Neural progenitor cell (in vitro differentiated cells): ENCODE results near the gene MBP. TPM values are rescaled to one million over a fixed set of nuclear protein-coding genes. Genes with fewer than 3 reads are reported as not detected.

Experiments used
- DNase-seq: peaks from one replicate; pipeline ENCODE4 v3.0.0-alpha.2; 2016; ENCODE audit warnings: low spot score
- H2AFZ ChIP-seq: fragments of 200-600 bp; sonication (generic); replicated peaks from 2 replicates; pipeline ENCODE4 v1.6.1; 2016; ENCODE audit warnings: antibody characterized with exemption
- H3F3A ChIP-seq: fragments of 200-600 bp; sonication (generic); 2 replicates; pipeline ENCODE4 v1.6.1; 2016; ENCODE audit warnings: antibody characterized with exemption, low read depth
- H3K27ac ChIP-seq: fragments of 200-600 bp; sonication (generic); 2 replicates; pipeline ENCODE4 v1.5.1; 2016; ENCODE audit warnings: mild to moderate bottlenecking
- H3K27me3 ChIP-seq: fragments of 200-600 bp; sonication (generic); 2 replicates; pipeline ENCODE4 v1.6.1; 2016; ENCODE audit warnings: mild to moderate bottlenecking, moderate library complexity
- H3K36me3 ChIP-seq: fragments of 200-600 bp; sonication (generic); 2 replicates; pipeline ENCODE4 v1.5.1; 2016
- H3K4me1 ChIP-seq: fragments of 200-600 bp; sonication (generic); 2 replicates; pipeline ENCODE4 v1.6.1; 2016; ENCODE audit warnings: mixed run types
- H3K4me2 ChIP-seq: fragments of 200-600 bp; sonication (generic); 2 replicates; pipeline ENCODE4 v1.6.1; 2016
- H3K4me3 ChIP-seq: fragments of 200-600 bp; sonication (generic); 2 replicates; pipeline ENCODE4 v1.5.1; 2016
- H3K79me2 ChIP-seq: fragments of 200-600 bp; sonication (generic); 2 replicates; pipeline ENCODE4 v1.6.1; 2016; ENCODE audit warnings: low read depth
- H3K9ac ChIP-seq: fragments of 200-600 bp; sonication (generic); 2 replicates; pipeline ENCODE4 v1.6.1; 2016
- H3K9me3 ChIP-seq: fragments of 200-600 bp; sonication (generic); 2 replicates; pipeline ENCODE4 v1.5.1; 2016; ENCODE audit warnings: low read depth
- H4K20me1 ChIP-seq: fragments of 200-600 bp; sonication (generic); 2 replicates; pipeline ENCODE4 v1.6.1; 2016; ENCODE audit warnings: low read depth
- H3K27ac Mint-ChIP-seq: 3 replicates; pipeline ENCODE4 v1.8.0; 2021; ENCODE audit warnings: mixed read lengths
- H3K27me3 Mint-ChIP-seq: 2 replicates; pipeline ENCODE4 v1.8.0; 2022; ENCODE audit warnings: low read depth, mild to moderate bottlenecking, inconsistent platforms, moderate library complexity, mixed read lengths; ENCODE audit not compliant: insufficient read depth
- H3K36me3 Mint-ChIP-seq: 3 replicates; pipeline ENCODE4 v1.8.0; 2021; ENCODE audit warnings: mixed read lengths
- H3K4me1 Mint-ChIP-seq: 3 replicates; pipeline ENCODE4 v1.8.0; 2021; ENCODE audit warnings: mixed read lengths
- H3K4me3 Mint-ChIP-seq: 3 replicates; pipeline ENCODE4 v1.8.0; 2021; ENCODE audit warnings: mild to moderate bottlenecking, moderate library complexity, mixed read lengths
- H3K9me3 Mint-ChIP-seq: 3 replicates; pipeline ENCODE4 v1.8.0; 2020; ENCODE audit warnings: mixed read lengths
- EZH2 ChIP-seq: fragments of 200-600 bp; sonication (generic); IDR thresholded peaks from 2 replicates; pipeline ENCODE4 v1.6.1; 2017; ENCODE audit warnings: antibody characterized with exemption, mild to moderate bottlenecking, moderate library complexity
- EZH2phosphoT487 ChIP-seq: fragments of 200-600 bp; sonication (generic); IDR thresholded peaks from 2 replicates; pipeline ENCODE4 v1.6.1; 2017; ENCODE audit warnings: antibody characterized with exemption
- total RNA-seq: library from RNA; depleted of rRNA; stranded (reverse); fragments of >200 nt; gene quantifications from 2 replicates; pipeline ENCODE4 v1.2.3, GENCODE V29; 2015; ENCODE audit warnings: low replicate concordance
- TF ChIP-seq, protein P1 (sequence below): fragments of 200-600 bp; sonication (generic); IDR thresholded peaks from 2 replicates; pipeline ENCODE4 v1.5.1; 2017; ENCODE audit warnings: antibody characterized with exemption, mild to moderate bottlenecking

Gene MBP
- total RNA-seq, 1 donor from 2014 or later: 0.64 TPM

DNA sequence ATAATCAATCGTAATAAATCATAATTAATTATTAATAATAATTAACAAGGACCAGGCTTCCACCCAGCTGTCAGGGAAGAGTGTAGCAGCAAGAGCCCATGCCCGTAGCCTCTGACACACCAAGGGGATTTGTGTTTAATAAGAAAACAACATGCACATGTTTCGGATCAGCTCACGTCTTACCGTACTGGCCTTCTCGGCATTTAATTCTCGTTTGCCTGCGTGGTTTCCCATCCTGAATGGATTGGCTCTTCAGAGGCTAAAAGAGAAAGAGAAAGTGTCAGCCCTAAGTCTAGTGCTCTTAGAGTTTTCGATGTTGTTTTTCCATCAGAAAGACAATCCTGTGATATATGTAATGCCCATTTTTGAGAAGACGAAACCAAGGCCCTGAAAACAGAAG is 27.6 kb downstream of the MBP start:
- Histone ChIP-seq H3K36me3 (no peaks in the 10 kb centered on the region), H3K27ac (no peak overlapping the region), H3K4me2 (no peak overlapping the region), H3F3A (peaks cover 4% of the 10 kb centered on the region), H3K9me3 (no peaks in the 10 kb centered on the region), H4K20me1 (no peaks in the 10 kb centered on the region), H3K79me2 (no peaks in the 10 kb centered on the region), H3K4me1 (peaks cover 11% of the 10 kb centered on the region), H3K27me3 (no peaks in the 10 kb centered on the region), H3K9ac (no peak overlapping the region), H3K4me3 (no peak overlapping the region), H2AFZ (no peak overlapping the region)
- Mint-ChIP-seq H3K27ac (no peak overlapping the region), H3K4me1 (peaks cover 39% of the 10 kb centered on the region), H3K4me3 (no peak overlapping the region), H3K9me3 (no peaks in the 10 kb centered on the region), H3K27me3 (no peaks in the 10 kb centered on the region), H3K36me3 (no peaks in the 10 kb centered on the region)
- TF ChIP-seq EZH2: no peak
- TF ChIP-seq, protein P1, sequence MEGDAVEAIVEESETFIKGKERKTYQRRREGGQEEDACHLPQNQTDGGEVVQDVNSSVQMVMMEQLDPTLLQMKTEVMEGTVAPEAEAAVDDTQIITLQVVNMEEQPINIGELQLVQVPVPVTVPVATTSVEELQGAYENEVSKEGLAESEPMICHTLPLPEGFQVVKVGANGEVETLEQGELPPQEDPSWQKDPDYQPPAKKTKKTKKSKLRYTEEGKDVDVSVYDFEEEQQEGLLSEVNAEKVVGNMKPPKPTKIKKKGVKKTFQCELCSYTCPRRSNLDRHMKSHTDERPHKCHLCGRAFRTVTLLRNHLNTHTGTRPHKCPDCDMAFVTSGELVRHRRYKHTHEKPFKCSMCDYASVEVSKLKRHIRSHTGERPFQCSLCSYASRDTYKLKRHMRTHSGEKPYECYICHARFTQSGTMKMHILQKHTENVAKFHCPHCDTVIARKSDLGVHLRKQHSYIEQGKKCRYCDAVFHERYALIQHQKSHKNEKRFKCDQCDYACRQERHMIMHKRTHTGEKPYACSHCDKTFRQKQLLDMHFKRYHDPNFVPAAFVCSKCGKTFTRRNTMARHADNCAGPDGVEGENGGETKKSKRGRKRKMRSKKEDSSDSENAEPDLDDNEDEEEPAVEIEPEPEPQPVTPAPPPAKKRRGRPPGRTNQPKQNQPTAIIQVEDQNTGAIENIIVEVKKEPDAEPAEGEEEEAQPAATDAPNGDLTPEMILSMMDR: no peak
- no peak for TF ChIP-seq EZH2phosphoT487
- DNase-seq: no peak

DNA sequence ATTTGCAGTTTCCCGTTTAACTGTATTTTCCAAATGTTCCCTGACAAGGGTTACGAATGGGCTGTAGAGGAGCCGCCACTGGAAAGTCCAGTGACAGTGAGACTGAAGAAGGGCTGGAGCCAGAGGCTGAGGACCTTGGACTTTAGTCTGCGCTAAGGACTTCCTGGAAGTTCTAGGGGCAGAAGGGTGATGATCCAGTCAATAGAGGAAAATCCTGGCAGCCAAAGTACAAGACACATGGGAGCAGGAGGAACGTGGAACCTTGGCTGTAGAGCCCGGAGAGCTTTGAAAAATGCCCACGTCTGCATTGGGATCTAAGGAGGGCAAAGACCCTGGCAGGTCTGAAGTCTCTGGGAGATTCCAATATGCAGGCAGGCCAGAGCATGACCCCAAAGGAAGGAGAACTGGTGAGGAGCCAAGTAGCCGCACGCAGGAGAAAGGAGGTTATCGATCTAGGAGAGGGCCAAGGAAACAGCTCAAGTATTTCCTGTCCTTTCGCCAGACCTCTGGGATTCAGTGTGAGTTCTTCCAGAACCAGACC is 28.5 kb downstream of the MBP start:
- Histone ChIP-seq H3K4me2 (no peak overlapping the region), H2AFZ (no peak overlapping the region), H3K9me3 (no peaks in the 10 kb centered on the region), H3K9ac (no peak overlapping the region), H3K79me2 (no peaks in the 10 kb centered on the region), H3K36me3 (no peaks in the 10 kb centered on the region), H3K27ac (no peak overlapping the region), H3K4me1 (peaks cover 11% of the 10 kb centered on the region), H3F3A (peaks cover 4% of the 10 kb centered on the region), H3K4me3 (no peak overlapping the region), H3K27me3 (no peaks in the 10 kb centered on the region), H4K20me1 (no peaks in the 10 kb centered on the region)
- H3K36me3 Mint-ChIP-seq: no peaks in the 10 kb centered on the region
- H3K27ac Mint-ChIP-seq: no peak overlapping the region
- H3K27me3 Mint-ChIP-seq: peaks cover 2% of the 10 kb centered on the region
- H3K4me3 Mint-ChIP-seq: no peak overlapping the region
- TF ChIP-seq, protein P1: no peak
- TF ChIP-seq EZH2phosphoT487: no peak
- TF ChIP-seq EZH2: no peak
- H3K4me1 Mint-ChIP-seq: peaks cover 43% of the 10 kb centered on the region
- H3K9me3 Mint-ChIP-seq: no peaks in the 10 kb centered on the region
- no peak for DNase-seq

DNA sequence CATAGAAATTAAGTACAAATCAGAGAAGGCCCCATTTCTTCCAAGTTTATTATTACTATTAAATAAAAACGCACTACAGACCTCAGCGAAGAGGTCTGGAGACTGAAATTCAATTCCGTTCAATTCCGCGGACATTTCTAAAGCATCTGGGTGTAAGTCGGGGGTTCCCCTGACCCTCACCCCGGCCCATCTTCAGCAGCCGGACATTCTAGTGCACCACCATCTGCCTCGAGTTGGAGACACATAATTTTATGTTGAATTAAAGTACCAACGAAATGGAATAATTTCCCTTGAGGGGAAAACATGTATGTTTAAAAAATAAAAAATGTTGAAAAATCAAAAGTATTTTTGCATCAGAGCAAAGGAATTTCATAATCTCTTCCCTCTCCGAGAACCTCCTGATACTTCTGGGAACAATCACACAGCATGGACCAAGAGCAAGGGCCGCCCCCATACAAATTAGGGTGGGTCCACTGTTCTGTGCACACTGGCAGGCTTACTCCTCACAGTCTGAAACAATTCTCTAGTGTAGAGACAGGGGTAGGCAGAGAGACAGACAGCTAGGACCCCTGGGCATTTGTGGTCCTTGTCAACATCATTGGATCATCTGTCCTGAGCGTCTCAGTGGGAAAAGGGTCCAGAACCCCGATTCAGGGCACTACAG is 29.3 kb downstream of the MBP start:
- no peak overlapping the region for H3K9ac ChIP-seq
- TF ChIP-seq EZH2phosphoT487 (no peak), EZH2 (no peak)
- TF ChIP-seq, protein P1: no peak
- no peaks in the 10 kb centered on the region for H4K20me1 ChIP-seq
- no peak overlapping the region for H3K27ac ChIP-seq
- H3K4me3 Mint-ChIP-seq: no peak overlapping the region
- no peak overlapping the region for H3K27ac Mint-ChIP-seq
- H3K36me3 ChIP-seq: no peaks in the 10 kb centered on the region
- peaks cover 7% of the 10 kb centered on the region for H3K4me1 ChIP-seq
- H2AFZ ChIP-seq: no peak overlapping the region
- no peak for DNase-seq
- no peaks in the 10 kb centered on the region for H3K79me2 ChIP-seq
- H3K9me3 ChIP-seq: no peaks in the 10 kb centered on the region
- peaks cover 5% of the 10 kb centered on the region for H3K27me3 Mint-ChIP-seq
- H3K36me3 Mint-ChIP-seq: no peaks in the 10 kb centered on the region
- H3K4me3 ChIP-seq: no peak overlapping the region
- no peaks in the 10 kb centered on the region for H3K27me3 ChIP-seq
- H3K9me3 Mint-ChIP-seq: no peaks in the 10 kb centered on the region
- peaks cover 4% of the 10 kb centered on the region for H3F3A ChIP-seq
- H3K4me1 Mint-ChIP-seq: peaks cover 49% of the 10 kb centered on the region
- no peak overlapping the region for H3K4me2 ChIP-seq
